ENCODE data around the gene C1QTNF9. TPM values are rescaled to one million over a fixed set of nuclear protein-coding genes. Genes with fewer than 3 reads are reported as not detected.
"Not testable (repeated sequence)": the region's sequence is repeated elsewhere in the genome, so short reads cannot be mapped to it uniquely, and the experiment has no call there.

C1QTNF9 gene
- total RNA-seq, 1 donor from 2014 or later: not detected

DNA sequence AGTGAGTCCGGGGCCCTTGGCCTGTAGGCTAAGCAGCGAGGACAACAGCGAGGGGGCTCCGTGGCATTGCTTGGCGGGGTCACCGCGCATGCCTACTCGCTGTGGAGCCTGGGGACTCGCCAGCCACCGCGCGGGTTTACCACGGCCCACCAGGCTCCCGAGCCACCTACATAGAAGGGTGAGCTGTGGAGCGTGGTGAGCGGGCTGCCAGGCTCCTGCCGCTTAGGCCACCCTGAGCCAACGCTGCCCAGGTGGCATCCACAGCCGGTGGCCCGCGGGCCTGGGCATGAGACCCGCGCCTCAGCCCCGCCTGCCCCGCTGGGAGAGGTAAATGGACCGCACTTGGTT lies 31.2 kb downstream of the C1QTNF9 start:
- TF ChIP-seq, protein P1, sequence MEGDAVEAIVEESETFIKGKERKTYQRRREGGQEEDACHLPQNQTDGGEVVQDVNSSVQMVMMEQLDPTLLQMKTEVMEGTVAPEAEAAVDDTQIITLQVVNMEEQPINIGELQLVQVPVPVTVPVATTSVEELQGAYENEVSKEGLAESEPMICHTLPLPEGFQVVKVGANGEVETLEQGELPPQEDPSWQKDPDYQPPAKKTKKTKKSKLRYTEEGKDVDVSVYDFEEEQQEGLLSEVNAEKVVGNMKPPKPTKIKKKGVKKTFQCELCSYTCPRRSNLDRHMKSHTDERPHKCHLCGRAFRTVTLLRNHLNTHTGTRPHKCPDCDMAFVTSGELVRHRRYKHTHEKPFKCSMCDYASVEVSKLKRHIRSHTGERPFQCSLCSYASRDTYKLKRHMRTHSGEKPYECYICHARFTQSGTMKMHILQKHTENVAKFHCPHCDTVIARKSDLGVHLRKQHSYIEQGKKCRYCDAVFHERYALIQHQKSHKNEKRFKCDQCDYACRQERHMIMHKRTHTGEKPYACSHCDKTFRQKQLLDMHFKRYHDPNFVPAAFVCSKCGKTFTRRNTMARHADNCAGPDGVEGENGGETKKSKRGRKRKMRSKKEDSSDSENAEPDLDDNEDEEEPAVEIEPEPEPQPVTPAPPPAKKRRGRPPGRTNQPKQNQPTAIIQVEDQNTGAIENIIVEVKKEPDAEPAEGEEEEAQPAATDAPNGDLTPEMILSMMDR (conservative IDR thresholded peaks at IDR 0.05): no peak
- Mint-ChIP-seq H3K27ac (ENCODE audit: unreplicated experiment) (no peak overlapping the region), H3K4me1 (no peaks in the 10 kb centered on the region), H3K9me3 (peaks cover 2% of the 10 kb centered on the region), H3K4me3 (no peak overlapping the region), H3K27me3 (ENCODE audit: low read depth) (peaks cover 12% of the 10 kb centered on the region), H3K36me3 (ENCODE audit: low read depth) (no peaks in the 10 kb centered on the region)
- DNase-seq (ENCODE audit: low read depth, low spot score): no peak

- Mint-ChIP-seq H3K4me3 (no peak overlapping the region), H3K36me3 (ENCODE audit: low read depth) (no peaks in the 10 kb centered on the region), H3K4me1 (no peaks in the 10 kb centered on the region), H3K9me3 (peaks cover 2% of the 10 kb centered on the region), H3K27ac (ENCODE audit: unreplicated experiment) (no peak overlapping the region), H3K27me3 (ENCODE audit: low read depth) (peaks cover 12% of the 10 kb centered on the region)
- TF ChIP-seq, protein P1 (conservative IDR thresholded peaks at IDR 0.05): no peak
- DNase-seq (ENCODE audit: low read depth, low spot score): no peak
Measured at GRCh38 chr13:24341439-24341838, 32.1 kb downstream of the C1QTNF9 start.

DNA sequence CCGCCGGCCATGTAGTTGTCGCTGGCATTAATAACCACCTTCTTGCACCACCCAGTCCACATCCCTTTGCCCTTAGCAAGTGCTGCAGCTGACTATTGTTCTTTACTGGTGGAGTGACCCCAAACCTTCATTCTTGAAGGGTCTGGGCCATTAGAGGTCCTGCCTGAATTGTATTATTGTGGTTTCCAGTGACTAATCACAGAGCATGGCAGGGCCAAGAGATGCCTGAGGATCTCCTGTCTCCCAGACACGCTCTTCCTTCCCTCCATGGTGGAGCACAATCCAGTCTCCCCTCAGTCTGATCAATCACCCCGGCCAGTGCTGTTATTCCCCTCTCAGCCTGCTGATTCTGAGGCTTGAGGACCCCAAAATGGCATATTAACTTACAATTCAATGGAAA lies 39.0 kb downstream of the C1QTNF9 start:
- Mint-ChIP-seq H3K27ac (ENCODE audit: unreplicated experiment) (no peak overlapping the region), H3K9me3 (no peaks in the 10 kb centered on the region), H3K27me3 (ENCODE audit: low read depth) (peaks cover 14% of the 10 kb centered on the region), H3K4me1 (no peaks in the 10 kb centered on the region), H3K36me3 (ENCODE audit: low read depth) (no peaks in the 10 kb centered on the region), H3K4me3 (no peak overlapping the region)
- TF ChIP-seq, protein P1 (conservative IDR thresholded peaks at IDR 0.05): no peak
- no peak for DNase-seq (ENCODE audit: low read depth, low spot score)

- Mint-ChIP-seq H3K36me3 (ENCODE audit: low read depth) (no peaks in the 10 kb centered on the region), H3K9me3 (no peaks in the 10 kb centered on the region), H3K4me3 (no peak overlapping the region), H3K27me3 (ENCODE audit: low read depth) (peaks cover 12% of the 10 kb centered on the region), H3K27ac (ENCODE audit: unreplicated experiment) (no peak overlapping the region), H3K4me1 (no peaks in the 10 kb centered on the region)
- TF ChIP-seq, protein P1 (conservative IDR thresholded peaks at IDR 0.05): no peak
- DNase-seq (ENCODE audit: low read depth, low spot score): no peak
Measured at GRCh38 chr13:24348797-24349515, 39.6 kb downstream of the C1QTNF9 start.

DNA sequence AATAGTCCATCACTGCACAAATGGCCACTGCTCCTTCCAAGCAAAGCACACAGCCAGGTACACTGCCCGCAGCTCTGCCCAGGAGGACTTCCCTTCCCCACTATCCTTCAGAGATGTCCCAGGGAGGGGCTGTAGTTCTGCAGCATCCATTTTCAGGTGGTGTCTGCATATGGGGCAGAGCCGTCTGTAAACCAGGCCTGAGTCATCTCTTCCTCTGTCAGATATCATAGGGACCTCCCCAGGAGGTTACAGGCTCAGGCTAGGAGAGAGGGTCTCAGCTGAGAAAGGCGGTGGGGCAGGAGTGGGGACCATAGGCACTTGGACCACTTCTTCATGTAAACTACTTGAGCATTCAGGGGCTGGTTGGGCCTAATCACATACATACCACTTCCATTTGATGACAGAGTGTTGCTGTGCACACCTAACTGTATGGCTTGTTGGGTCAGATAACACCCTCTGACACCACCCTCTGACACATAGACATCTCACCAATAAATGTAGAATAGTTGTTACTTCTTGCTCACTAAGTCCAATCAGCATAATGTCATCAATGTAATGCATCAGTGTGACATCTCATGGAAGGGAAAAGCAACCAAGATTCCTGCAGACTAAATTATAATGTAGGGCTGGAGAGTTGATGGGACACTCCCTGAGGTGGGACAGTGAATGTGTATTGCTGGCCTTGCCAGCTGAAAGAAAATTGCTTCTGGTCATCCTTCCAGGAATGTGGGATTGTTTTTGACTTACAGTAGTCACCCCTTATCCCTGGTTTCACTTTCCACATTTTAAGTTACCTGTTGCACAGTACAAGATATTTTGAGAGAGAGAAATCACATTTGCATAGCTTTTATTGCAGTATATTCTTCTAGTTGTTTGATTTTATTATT lies 40.6 kb downstream of the C1QTNF9 start:
- not testable (repeated sequence) for H3K9me3 Mint-ChIP-seq; H3K27me3 Mint-ChIP-seq (ENCODE audit: low read depth); H3K4me1 Mint-ChIP-seq; H3K36me3 Mint-ChIP-seq (ENCODE audit: low read depth); DNase-seq (ENCODE audit: low read depth, low spot score); H3K4me3 Mint-ChIP-seq; H3K27ac Mint-ChIP-seq (ENCODE audit: unreplicated experiment)

DNA sequence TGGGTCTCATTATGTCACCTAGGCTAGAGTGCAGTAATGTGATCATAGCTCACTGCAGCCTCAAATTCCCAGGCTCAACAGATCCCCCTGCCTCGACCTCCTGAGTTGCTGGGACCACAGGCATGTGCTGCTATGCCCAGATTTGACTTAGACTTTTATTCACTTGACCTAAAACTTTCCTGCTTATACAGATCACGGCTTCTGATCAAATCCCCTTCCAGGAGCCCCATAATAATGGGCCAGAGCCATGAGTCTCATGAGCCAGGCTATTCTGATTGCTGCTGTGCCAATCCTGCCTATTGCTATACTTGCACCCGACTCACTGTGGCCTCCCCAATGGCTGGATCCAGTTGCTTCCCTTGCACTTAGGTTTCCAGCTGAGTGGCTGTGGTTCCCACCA lies 42.0 kb downstream of the C1QTNF9 start:
- TF ChIP-seq, protein P1 (conservative IDR thresholded peaks at IDR 0.05): no peak
- no peak for DNase-seq (ENCODE audit: low read depth, low spot score)
- peaks cover 2% of the 10 kb centered on the region for H3K27me3 Mint-ChIP-seq (ENCODE audit: low read depth)
- no peaks in the 10 kb centered on the region for H3K9me3 Mint-ChIP-seq
- no peak overlapping the region for H3K4me3 Mint-ChIP-seq
- H3K36me3 Mint-ChIP-seq (ENCODE audit: low read depth): no peaks in the 10 kb centered on the region
- no peaks in the 10 kb centered on the region for H3K4me1 Mint-ChIP-seq
- H3K27ac Mint-ChIP-seq (ENCODE audit: unreplicated experiment): no peak overlapping the region
